GM12878 (cell line): ENCODE data around the gene KCNAB2.

Experiments used
- CREB1 ChIP-seq: IDR thresholded peaks from 2 replicates; pipeline ENCODE4 v1.6.1; 2012; ENCODE audit warnings: low read depth, mild to moderate bottlenecking, inconsistent platforms
- CTCF ChIP-seq, 3 experiments: IDR thresholded peaks in 2 of 3; conservative IDR thresholded peaks in 1 of 3; 2 replicates each; pipeline ENCODE4 v1.5.1; 2011; ENCODE audit warnings: low read depth in 3 of 3, low read length in 3 of 3, mild to moderate bottlenecking in 3 of 3, control low read depth in 2 of 3, moderate library complexity in 2 of 3, inconsistent platforms in 1 of 3, mixed read lengths in 1 of 3; ENCODE audit not compliant: control insufficient read depth in 2 of 3, insufficient read depth in 1 of 3; ENCODE audit errors: extremely low read depth in 1 of 3
- CUX1 ChIP-seq: IDR thresholded peaks from 2 replicates; pipeline ENCODE4 v1.6.1; 2012; ENCODE audit warnings: improper control_type of control experiment, low read depth, low read length; ENCODE audit not compliant: insufficient replicate concordance
- HDGF ChIP-seq: fragments of 450-650 bp; IDR thresholded peaks from 2 replicates; pipeline ENCODE4 v1.6.1; 2016; ENCODE audit warnings: antibody characterized with exemption
- MTA3 ChIP-seq: IDR thresholded peaks from 2 replicates; pipeline ENCODE4 v1.6.1; 2012; ENCODE audit warnings: low read length, inconsistent platforms, borderline replicate concordance
- MXI1 ChIP-seq: fragments of 150-350 bp; IDR thresholded peaks from 2 replicates; pipeline ENCODE4 v1.6.1; 2011; ENCODE audit warnings: low read depth, mild to moderate bottlenecking, inconsistent platforms, low read length, improper control_type of control experiment
- POLR2A ChIP-seq: IDR thresholded peaks from 2 replicates; pipeline ENCODE4 v1.6.1; 2011; ENCODE audit warnings: low read depth, mild to moderate bottlenecking, low read length
- POLR2AphosphoS5 ChIP-seq: IDR thresholded peaks from 2 replicates; pipeline ENCODE4 v1.6.1; 2011; ENCODE audit warnings: mild to moderate bottlenecking, low read length, inconsistent platforms
- USF2 ChIP-seq: IDR thresholded peaks from 2 replicates; pipeline ENCODE4 v1.6.1; 2011; ENCODE audit warnings: low read depth, low read length, improper control_type of control experiment, borderline replicate concordance
- ZBTB33 ChIP-seq: fragments of 450-650 bp; IDR thresholded peaks from 2 replicates; pipeline ENCODE4 v1.6.1; 2017; ENCODE audit warnings: mild to moderate bottlenecking
- ZSCAN29 ChIP-seq: fragments of 450-650 bp; IDR thresholded peaks from 2 replicates; pipeline ENCODE4 v1.6.1; 2017; ENCODE audit warnings: mild to moderate bottlenecking, moderate library complexity

- TF ChIP-seq ZBTB33: no peak
- no peak for TF ChIP-seq MXI1
- no peak for TF ChIP-seq CUX1
- TF ChIP-seq CTCF (IDR thresholded peaks at IDR 0.05 in 2 of 3, conservative IDR thresholded peaks at IDR 0.05 in 1 of 3; ENCODE audit: control insufficient read depth in 2 of 3, extremely low read depth in 1 of 3, insufficient read depth in 1 of 3, low read depth in 3 of 3, low read length in 3 of 3): no peak
- TF ChIP-seq POLR2A: no peak
- no peak for TF ChIP-seq ZSCAN29
- TF ChIP-seq USF2: no peak
- no peak for TF ChIP-seq HDGF
- TF ChIP-seq POLR2AphosphoS5: no peak
- no peak for TF ChIP-seq MTA3
- no peak for TF ChIP-seq CREB1
Observed at GRCh38 chr1:6014130-6014999, 31.3 kb upstream of the KCNAB2 start.
